ENCODE measurements around the gene ARHGAP6.
"Not testable (repeated sequence)": the region's sequence is repeated elsewhere in the genome, so short reads cannot be mapped to it uniquely, and the experiment has no call there.

The ARHGAP6 gene

DNA sequence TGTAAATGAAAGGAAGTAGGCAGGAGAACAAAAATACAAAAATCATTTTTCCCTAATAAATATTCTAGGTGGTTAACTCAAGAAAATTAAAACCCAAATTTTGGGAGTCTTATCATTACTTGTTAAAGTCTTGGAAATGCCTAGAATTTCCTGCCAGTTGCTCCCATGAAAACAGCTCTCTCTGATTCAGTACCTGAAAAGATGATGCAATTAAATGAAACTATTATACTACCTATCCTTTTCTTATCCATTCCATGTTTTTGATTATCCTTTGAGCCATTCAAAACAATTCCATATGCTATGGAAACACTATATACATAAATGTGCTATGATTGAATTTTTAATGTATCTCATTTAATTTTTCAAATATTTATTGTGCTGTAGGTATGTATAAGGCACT is 423.0 kb downstream of the ARHGAP6 start:
- H3K9ac ChIP-seq: no peak overlapping the region
- no peak overlapping the region for H3K27ac ChIP-seq
- peaks cover 57% of the 10 kb centered on the region for H3K4me1 ChIP-seq (ENCODE audit: low read depth, poor library complexity, severe bottlenecking)
- no peaks in the 10 kb centered on the region for H3K79me2 ChIP-seq (ENCODE audit: insufficient read depth, low read depth)
- no peaks in the 10 kb centered on the region for H3K36me3 ChIP-seq (ENCODE audit: insufficient read depth)
- no peak overlapping the region for H3K4me2 ChIP-seq
- no peaks in the 10 kb centered on the region for H3K27me3 ChIP-seq (ENCODE audit: insufficient read depth, low read depth)
- TF ChIP-seq, protein P1, sequence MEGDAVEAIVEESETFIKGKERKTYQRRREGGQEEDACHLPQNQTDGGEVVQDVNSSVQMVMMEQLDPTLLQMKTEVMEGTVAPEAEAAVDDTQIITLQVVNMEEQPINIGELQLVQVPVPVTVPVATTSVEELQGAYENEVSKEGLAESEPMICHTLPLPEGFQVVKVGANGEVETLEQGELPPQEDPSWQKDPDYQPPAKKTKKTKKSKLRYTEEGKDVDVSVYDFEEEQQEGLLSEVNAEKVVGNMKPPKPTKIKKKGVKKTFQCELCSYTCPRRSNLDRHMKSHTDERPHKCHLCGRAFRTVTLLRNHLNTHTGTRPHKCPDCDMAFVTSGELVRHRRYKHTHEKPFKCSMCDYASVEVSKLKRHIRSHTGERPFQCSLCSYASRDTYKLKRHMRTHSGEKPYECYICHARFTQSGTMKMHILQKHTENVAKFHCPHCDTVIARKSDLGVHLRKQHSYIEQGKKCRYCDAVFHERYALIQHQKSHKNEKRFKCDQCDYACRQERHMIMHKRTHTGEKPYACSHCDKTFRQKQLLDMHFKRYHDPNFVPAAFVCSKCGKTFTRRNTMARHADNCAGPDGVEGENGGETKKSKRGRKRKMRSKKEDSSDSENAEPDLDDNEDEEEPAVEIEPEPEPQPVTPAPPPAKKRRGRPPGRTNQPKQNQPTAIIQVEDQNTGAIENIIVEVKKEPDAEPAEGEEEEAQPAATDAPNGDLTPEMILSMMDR (conservative IDR thresholded peaks at IDR 0.05; ENCODE audit: low read depth, low read length): no peak
- H2AFZ ChIP-seq (ENCODE audit: low read depth): no peak overlapping the region
- H4K20me1 ChIP-seq (ENCODE audit: insufficient read depth): no peaks in the 10 kb centered on the region
- H3K4me3 ChIP-seq (IDR thresholded peaks at IDR 0.05; ENCODE audit: insufficient read depth, low read depth, low read length): no peak overlapping the region

GRCh38 chrX:11241720-11242119 is 424.0 kb downstream of the ARHGAP6 start:
- TF ChIP-seq, protein P1 (conservative IDR thresholded peaks at IDR 0.05; ENCODE audit: low read depth, low read length): no peak
- H3K4me2 ChIP-seq: no peak overlapping the region
- H4K20me1 ChIP-seq (ENCODE audit: insufficient read depth): no peaks in the 10 kb centered on the region
- no peaks in the 10 kb centered on the region for H3K79me2 ChIP-seq (ENCODE audit: insufficient read depth, low read depth)
- H3K27ac ChIP-seq: no peak overlapping the region
- no peaks in the 10 kb centered on the region for H3K36me3 ChIP-seq (ENCODE audit: insufficient read depth)
- H3K9ac ChIP-seq: no peak overlapping the region
- no peaks in the 10 kb centered on the region for H3K27me3 ChIP-seq (ENCODE audit: insufficient read depth, low read depth)
- H2AFZ ChIP-seq (ENCODE audit: low read depth): no peak overlapping the region
- no peak overlapping the region for H3K4me3 ChIP-seq (IDR thresholded peaks at IDR 0.05; ENCODE audit: insufficient read depth, low read depth, low read length)
- peaks cover 57% of the 10 kb centered on the region for H3K4me1 ChIP-seq (ENCODE audit: low read depth, poor library complexity, severe bottlenecking)

- Histone ChIP-seq H3K4me2 (peak overlapping the region; percentile 25; the same call in 1 of the 2 replicates), H4K20me1 (ENCODE audit: insufficient read depth) (no peaks in the 10 kb centered on the region), H3K79me2 (ENCODE audit: insufficient read depth, low read depth) (no peaks in the 10 kb centered on the region), H3K4me3 (IDR thresholded peaks at IDR 0.05; ENCODE audit: insufficient read depth, low read depth, low read length) (no peak overlapping the region), H3K27me3 (ENCODE audit: insufficient read depth, low read depth) (no peaks in the 10 kb centered on the region), H3K27ac (peak overlapping the region; percentile 43), H3K9ac (no peak overlapping the region), H3K4me1 (ENCODE audit: low read depth, poor library complexity, severe bottlenecking) (peaks cover 46% of the 10 kb centered on the region), H2AFZ (ENCODE audit: low read depth) (no peak overlapping the region), H3K36me3 (ENCODE audit: insufficient read depth) (no peaks in the 10 kb centered on the region)
- TF ChIP-seq, protein P1 (conservative IDR thresholded peaks at IDR 0.05; ENCODE audit: low read depth, low read length): no peak
Observed at GRCh38 chrX:11239230-11239629, 426.5 kb downstream of the ARHGAP6 start.

GRCh38 chrX:11235377-11235776 is 430.3 kb downstream of the ARHGAP6 start:
- H3K27me3 ChIP-seq (ENCODE audit: insufficient read depth, low read depth); H3K4me3 ChIP-seq (IDR thresholded peaks at IDR 0.05; ENCODE audit: insufficient read depth, low read depth, low read length); H2AFZ ChIP-seq (ENCODE audit: low read depth); H3K9ac ChIP-seq; H3K4me2 ChIP-seq; H4K20me1 ChIP-seq (ENCODE audit: insufficient read depth); H3K79me2 ChIP-seq (ENCODE audit: insufficient read depth, low read depth); H3K27ac ChIP-seq; H3K36me3 ChIP-seq (ENCODE audit: insufficient read depth): not testable (repeated sequence)
- peaks cover 19% of the 10 kb centered on the region for H3K4me1 ChIP-seq (ENCODE audit: low read depth, poor library complexity, severe bottlenecking)

DNA sequence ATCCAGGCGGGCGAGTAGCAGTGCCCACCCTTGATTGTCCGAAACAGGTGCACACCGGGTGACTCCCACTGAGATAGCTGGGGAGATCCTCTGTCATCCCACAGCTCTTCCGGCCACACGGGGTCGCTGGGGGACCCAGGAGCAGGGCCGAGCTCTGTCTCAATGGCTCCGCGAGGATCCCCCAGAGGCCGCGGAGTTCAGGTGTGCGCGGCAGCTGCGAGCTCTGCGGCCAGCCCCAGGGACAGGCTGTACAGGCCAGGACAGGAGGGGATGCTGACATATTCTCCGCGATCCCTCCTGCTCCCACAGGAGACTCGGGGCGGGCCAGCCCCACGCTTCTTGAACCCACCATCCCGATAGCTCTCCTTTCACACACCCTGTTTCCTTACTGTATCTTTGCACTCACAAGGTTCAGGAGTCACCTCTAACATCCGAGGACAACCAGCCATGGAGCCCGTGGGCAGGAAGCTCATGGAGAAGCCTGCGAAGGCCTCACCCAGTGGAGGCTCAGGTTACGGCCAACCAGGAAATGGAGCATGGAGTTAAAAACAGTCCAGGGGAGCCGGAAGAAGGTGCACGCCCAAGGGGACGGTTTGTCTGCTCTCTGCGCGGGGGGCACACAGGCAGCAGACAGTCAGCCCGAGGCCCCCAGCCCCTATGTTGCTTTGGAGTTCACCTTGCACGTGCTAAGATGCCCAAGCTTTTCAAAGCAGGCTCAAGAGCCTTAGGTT is 450.4 kb downstream of the ARHGAP6 start:
- no peaks in the 10 kb centered on the region for H3K79me2 ChIP-seq (ENCODE audit: insufficient read depth, low read depth)
- no peak overlapping the region for H2AFZ ChIP-seq (ENCODE audit: low read depth)
- H3K4me3 ChIP-seq (IDR thresholded peaks at IDR 0.05; ENCODE audit: insufficient read depth, low read depth, low read length): no peak overlapping the region

More for the DNA sequence above, 450.4 kb downstream of the ARHGAP6 start:
- no peaks in the 10 kb centered on the region for H4K20me1 ChIP-seq (ENCODE audit: insufficient read depth)
- H3K36me3 ChIP-seq (ENCODE audit: insufficient read depth): no peaks in the 10 kb centered on the region
- H3K27me3 ChIP-seq (ENCODE audit: insufficient read depth, low read depth): no peaks in the 10 kb centered on the region
- no peaks in the 10 kb centered on the region for H3K4me1 ChIP-seq (ENCODE audit: low read depth, poor library complexity, severe bottlenecking)
- TF ChIP-seq, protein P1 (conservative IDR thresholded peaks at IDR 0.05; ENCODE audit: low read depth, low read length): no peak
- H3K27ac ChIP-seq: no peak overlapping the region
- H3K9ac ChIP-seq: no peak overlapping the region
- no peak overlapping the region for H3K4me2 ChIP-seq
